Cardiac fibroblast (primary cell): ENCODE data around the gene IL37.

Source experiments
- DNase-seq, 2 donors: peaks; one replicate each; pipeline versions ENCODE4 v3.0.0 to v3.0.0-alpha.2; 2010; ENCODE audit warnings: low read depth in 2 of 2
- H3K4me3 ChIP-seq, 2 donors: replicated peaks in 1 of 2; 1 replicate in 1 of 2; 2 replicates in 1 of 2; pipeline ENCODE4 v1.5.1; 2011; ENCODE audit warnings: low read depth in 2 of 2, low read length in 2 of 2, mild to moderate bottlenecking in 2 of 2, moderate library complexity in 1 of 2
- TF ChIP-seq, protein P1 (sequence below): IDR thresholded peaks from one replicate; pipeline ENCODE4 v1.5.1; 2011; ENCODE audit warnings: low read depth, mild to moderate bottlenecking, low read length, inconsistent platforms

Gene IL37

DNA sequence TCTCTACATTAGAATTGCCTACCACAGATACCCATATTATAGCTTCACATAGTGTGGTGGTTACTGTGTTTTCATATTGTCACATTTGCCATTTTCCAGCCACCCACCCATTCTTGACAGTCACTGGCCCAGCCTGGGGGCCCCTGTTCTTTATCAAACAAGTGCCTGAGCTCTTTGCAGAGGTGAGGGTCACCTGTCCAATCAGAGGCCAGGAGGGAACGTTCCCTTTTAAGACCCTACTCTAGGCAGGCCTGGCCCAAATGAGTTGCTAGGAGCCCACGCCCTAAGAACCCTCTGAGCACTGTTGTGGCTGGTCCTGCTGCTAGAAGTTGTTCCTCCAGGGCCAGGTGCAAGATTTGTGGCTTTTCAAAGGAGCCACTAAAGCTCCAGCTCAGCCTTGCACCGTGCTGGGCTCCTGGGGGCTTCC lies 5.2 kb downstream of the IL37 start:
- DNase-seq = no peak
- no peak overlapping the region for H3K4me3 ChIP-seq
- TF ChIP-seq, protein P1, sequence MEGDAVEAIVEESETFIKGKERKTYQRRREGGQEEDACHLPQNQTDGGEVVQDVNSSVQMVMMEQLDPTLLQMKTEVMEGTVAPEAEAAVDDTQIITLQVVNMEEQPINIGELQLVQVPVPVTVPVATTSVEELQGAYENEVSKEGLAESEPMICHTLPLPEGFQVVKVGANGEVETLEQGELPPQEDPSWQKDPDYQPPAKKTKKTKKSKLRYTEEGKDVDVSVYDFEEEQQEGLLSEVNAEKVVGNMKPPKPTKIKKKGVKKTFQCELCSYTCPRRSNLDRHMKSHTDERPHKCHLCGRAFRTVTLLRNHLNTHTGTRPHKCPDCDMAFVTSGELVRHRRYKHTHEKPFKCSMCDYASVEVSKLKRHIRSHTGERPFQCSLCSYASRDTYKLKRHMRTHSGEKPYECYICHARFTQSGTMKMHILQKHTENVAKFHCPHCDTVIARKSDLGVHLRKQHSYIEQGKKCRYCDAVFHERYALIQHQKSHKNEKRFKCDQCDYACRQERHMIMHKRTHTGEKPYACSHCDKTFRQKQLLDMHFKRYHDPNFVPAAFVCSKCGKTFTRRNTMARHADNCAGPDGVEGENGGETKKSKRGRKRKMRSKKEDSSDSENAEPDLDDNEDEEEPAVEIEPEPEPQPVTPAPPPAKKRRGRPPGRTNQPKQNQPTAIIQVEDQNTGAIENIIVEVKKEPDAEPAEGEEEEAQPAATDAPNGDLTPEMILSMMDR = no peak

DNA sequence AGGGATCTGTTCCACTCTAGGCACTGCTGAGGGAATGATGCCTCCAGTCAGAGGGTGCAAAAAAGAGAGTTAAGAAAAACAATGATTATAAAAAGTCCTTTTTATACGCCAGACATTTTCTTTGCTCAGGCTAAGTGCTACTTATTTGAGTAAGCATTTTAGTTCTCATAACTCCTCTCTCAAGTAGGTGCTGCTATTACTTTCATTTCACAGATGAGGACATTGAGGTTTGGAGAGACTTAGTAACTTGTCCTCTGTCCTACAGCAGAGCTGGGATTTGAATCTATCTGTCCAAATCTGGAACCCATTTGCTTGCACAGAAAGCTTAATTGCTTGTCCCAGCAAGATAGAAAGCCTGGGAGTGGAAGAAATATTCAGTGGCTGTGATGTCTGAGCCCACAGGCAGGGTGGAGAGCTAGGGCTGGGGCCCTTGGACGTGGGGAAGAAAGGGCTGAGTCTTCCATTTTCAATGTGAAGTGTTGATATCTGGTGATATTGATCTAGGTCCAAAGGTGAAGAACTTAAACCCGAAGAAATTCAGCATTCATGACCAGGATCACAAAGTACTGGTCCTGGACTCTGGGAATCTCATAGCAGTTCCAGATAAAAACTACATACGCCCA lies 5.8 kb downstream of the IL37 start:
- H3K4me3 ChIP-seq = no peak overlapping the region
- DNase-seq = no peak
- TF ChIP-seq, protein P1 = no peak

DNA sequence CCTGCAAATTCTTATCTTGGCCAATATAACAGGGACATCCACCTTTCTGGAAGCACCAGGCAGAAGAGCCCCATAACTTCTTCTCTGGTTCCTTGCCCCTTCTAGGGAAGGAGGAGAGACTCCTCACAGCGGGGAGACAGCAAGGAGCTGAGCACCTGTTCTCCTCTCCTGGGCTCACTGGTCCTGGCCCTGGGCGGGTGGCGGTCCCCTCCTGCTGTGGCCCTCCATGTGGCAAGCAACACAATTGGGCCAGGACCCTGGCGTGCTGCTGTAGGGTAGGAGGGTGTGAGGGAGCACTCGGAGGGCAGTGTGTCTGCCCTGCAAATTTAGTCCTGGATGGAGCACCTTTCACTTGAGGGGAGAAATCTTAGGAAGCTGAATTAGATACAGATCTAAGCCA lies 6.9 kb downstream of the IL37 start:
- TF ChIP-seq, protein P1 = no peak
- no peak overlapping the region for H3K4me3 ChIP-seq
- no peak for DNase-seq

DNA sequence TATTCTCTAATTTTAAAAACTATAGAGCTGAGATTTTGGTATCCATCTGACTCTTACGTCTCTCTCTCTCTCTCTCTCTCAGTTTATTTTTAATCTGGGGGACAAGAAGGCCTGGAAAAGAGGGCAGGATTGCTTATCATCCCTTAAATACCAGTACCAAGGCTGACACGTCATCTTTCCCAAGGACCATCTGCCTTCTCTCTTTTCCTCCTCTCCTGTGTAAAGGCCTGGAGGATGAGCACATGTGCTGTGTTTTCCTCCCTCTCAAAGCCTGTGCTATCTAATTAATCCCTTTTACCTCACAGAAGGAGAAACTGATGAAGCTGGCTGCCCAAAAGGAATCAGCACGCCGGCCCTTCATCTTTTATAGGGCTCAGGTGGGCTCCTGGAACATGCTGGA lies 7.3 kb downstream of the IL37 start:
- no peak for DNase-seq
- TF ChIP-seq, protein P1 = no peak
- no peak overlapping the region for H3K4me3 ChIP-seq

DNA sequence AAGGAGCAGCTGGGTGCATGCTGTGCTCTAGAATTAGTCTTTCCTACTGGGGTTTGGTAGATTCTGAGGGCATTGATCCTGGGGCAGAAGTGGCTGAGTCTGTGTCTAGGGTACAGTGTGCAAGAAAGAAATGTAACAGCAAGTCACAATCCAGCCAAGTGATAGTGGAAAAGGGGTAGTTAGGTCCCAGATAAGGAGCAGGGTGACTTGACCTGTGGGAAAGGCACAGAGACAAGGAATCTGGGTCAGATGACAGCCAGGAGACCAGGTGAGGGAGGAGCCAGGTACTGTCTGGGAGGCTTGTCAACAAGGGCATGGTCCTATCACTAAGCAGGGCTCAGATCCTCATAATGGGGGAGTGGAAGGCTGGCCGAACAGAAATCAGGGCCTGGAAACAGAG lies 8.1 kb downstream of the IL37 start:
- no peak overlapping the region for H3K4me3 ChIP-seq
- TF ChIP-seq, protein P1 = no peak
- DNase-seq = no peak

DNA sequence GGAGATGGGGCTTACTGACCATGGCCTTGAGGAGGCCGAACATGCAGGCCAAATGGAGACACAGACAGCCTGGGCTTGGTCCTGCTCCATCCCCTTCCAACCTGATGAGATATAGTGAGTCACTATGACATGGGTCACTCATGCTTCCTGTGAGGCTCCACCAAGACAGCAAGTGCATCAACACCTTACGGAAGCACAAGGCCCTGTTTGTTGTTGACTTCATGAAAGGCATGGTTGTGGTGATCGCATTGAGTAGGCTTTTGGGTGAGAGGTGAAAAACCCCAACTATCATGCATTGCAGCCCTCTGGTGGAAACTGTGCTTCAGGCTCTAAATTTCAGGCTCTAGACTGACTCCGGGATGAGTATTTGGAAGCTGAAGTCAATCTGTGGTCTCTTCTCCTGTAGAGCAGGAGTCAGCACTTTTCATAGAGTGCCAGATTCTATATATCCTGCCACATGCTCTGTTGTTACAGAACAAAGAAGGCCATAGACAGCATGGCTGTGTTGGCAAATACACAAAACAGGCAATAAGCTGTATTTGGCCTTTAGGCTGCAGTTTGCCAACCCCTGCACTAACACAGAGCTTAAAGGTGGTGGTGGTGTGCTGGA lies 10.1 kb downstream of the IL37 start:
- TF ChIP-seq, protein P1 = no peak
- peak in 1 of 2 donors; percentile 53 for DNase-seq
- no peak overlapping the region for H3K4me3 ChIP-seq
